Muscle of leg (tissue), 11 donors: ENCODE data around the gene IFIH1. TPM values are rescaled to one million over a fixed set of nuclear protein-coding genes. Genes with fewer than 3 reads are reported as not detected.
A peak's percentile ranks its signal among the peaks of the same experiment; 100 is the strongest.

Source experiments
- DNase-seq: peaks from one replicate; pipeline ENCODE4 v3.0.0; 2013
- H3K27ac ChIP-seq: one replicate; pipeline ENCODE4 v1.5.1; 2013; ENCODE audit warnings: mild to moderate bottlenecking, low read length, control low read depth
- H3K27me3 ChIP-seq: one replicate; pipeline ENCODE4 v1.6.1; 2013; ENCODE audit warnings: low read length; ENCODE audit not compliant: control insufficient read depth, insufficient read depth
- H3K36me3 ChIP-seq: one replicate; pipeline ENCODE4 v1.6.1; 2013; ENCODE audit warnings: low read length; ENCODE audit not compliant: control insufficient read depth, insufficient read depth
- H3K4me1 ChIP-seq: one replicate; pipeline ENCODE4 v1.6.1; 2013; ENCODE audit warnings: low read length; ENCODE audit not compliant: control insufficient read depth, insufficient read depth
- H3K4me3 ChIP-seq: one replicate; pipeline ENCODE4 v1.5.1; 2013; ENCODE audit warnings: low read length, control low read depth
- H3K9me3 ChIP-seq: replicated peaks from 2 replicates; pipeline ENCODE4 v1.6.1; 2013; ENCODE audit warnings: low read depth, low read length; ENCODE audit not compliant: control insufficient read depth
- WGBS: methylation state at CpG from one replicate; pipeline ENCODE4 v1.1.5; 2013; ENCODE audit warnings: missing lambda C conversion rate; ENCODE audit not compliant: insufficient coverage; 5-methylcytosine and 5-hydroxymethylcytosine counted together
- polyA plus RNA-seq, 8 donors: library from polyadenylated mRNA; unstranded; fragments of 120-200 nt; gene quantifications; one replicate each; pipeline versions ENCODE4 v1.2.1 to v1.2.3, GENCODE V29; 2013; ENCODE audit warnings: inconsistent platforms in 1 of 8, low replicate concordance in 1 of 8; ENCODE audit not compliant: insufficient read length in 8 of 8, insufficient read depth in 1 of 8
- total RNA-seq: library from RNA; stranded (reverse); fragments of 120-200 nt; gene quantifications from one replicate; pipeline ENCODE4 v1.2.4, GENCODE V29; 2013

The IFIH1 gene
- total and polyA plus RNA-seq, 9 donors = 2.0 to 3.9 (median 2.8) TPM

GRCh38 chr2:162258169-162258568 is 60.3 kb downstream of the IFIH1 start:
- H3K27me3 ChIP-seq = no peaks in the 10 kb centered on the region

GRCh38 chr2:162257425-162257824 is 61.1 kb downstream of the IFIH1 start:
- WGBS = no CpG with 5 or more reads among the region's 1 CpG

More at GRCh38 chr2:162258169-162258568, 60.3 kb downstream of the IFIH1 start:
- no peaks in the 10 kb centered on the region for H3K9me3 ChIP-seq
- H3K4me3 ChIP-seq = no peak overlapping the region
- no peak overlapping the region for H3K27ac ChIP-seq
- H3K4me1 ChIP-seq = peaks cover 4% of the 10 kb centered on the region
- no peak for DNase-seq
- no peaks in the 10 kb centered on the region for H3K36me3 ChIP-seq
- WGBS = 92% methylated on average over 1 of the region's 4 CpGs

DNA sequence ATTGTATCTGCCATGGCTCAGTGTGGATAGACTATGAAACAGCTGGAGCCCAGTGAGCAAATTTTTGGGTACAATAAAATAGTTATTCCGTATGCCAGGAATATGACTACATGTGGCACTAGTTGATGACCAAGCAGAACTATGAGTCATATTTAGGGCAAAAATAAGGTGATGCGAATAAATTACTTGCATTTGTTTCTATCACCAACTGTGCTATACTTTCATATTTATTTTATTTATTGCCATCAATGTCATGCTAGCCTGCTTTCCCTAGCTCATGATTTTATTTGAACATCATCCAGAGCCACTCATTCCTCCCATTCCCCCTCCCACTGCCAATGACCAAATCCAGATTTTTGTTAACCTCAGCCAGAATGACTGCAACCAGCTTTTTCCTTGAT is 61.9 kb downstream of the IFIH1 start:
- Histone ChIP-seq H3K27me3 (no peaks in the 10 kb centered on the region), H3K4me1 (peaks cover 3% of the 10 kb centered on the region), H3K36me3 (no peaks in the 10 kb centered on the region), H3K4me3 (no peak overlapping the region), H3K9me3 (no peaks in the 10 kb centered on the region), H3K27ac (no peak overlapping the region)
- no CpG with 5 or more reads among the region's 2 CpGs for WGBS
- peak; percentile 74 for DNase-seq

More at GRCh38 chr2:162257425-162257824, 61.1 kb downstream of the IFIH1 start:
- Histone ChIP-seq H3K36me3 (no peaks in the 10 kb centered on the region), H3K9me3 (no peaks in the 10 kb centered on the region), H3K27ac (no peak overlapping the region), H3K4me1 (peaks cover 4% of the 10 kb centered on the region), H3K4me3 (no peak overlapping the region), H3K27me3 (no peaks in the 10 kb centered on the region)
- no peak for DNase-seq

DNA sequence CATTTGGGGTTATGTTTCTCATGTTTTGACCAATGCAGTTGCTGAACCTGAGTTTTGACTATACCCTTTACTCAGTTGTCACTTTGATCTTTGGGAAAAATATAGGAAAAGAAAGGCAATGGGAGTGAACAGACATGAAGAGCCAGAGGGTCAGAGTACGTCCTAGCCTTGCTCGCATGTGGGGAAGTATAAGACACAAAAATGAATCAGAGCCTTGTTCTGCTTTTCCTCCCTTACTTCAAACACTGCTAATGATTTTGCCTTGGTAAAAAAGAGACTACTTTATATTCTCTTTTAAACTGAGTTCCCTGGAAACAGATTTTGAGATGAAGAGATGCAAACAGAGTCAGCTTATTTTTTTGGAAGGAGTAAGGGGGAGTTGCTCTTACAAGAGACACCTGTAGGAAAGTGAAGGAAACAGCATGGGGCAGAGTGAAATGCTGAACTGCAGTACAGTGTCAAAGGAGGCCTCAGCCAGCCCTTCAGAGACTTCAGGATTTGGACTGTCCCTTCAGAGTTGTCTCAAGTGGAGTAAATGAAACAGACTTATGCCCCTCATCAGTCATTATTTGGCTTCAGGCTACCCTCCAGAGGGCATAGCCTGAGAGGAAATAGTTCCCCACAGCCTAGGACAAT is 64.1 kb downstream of the IFIH1 start:
- Histone ChIP-seq H3K27me3 (no peaks in the 10 kb centered on the region), H3K36me3 (no peaks in the 10 kb centered on the region), H3K9me3 (peaks cover 3% of the 10 kb centered on the region), H3K27ac (no peak overlapping the region), H3K4me3 (no peak overlapping the region), H3K4me1 (no peaks in the 10 kb centered on the region)
- WGBS = no CpG with 5 or more reads among the region's 2 CpGs
- DNase-seq = no peak

DNA sequence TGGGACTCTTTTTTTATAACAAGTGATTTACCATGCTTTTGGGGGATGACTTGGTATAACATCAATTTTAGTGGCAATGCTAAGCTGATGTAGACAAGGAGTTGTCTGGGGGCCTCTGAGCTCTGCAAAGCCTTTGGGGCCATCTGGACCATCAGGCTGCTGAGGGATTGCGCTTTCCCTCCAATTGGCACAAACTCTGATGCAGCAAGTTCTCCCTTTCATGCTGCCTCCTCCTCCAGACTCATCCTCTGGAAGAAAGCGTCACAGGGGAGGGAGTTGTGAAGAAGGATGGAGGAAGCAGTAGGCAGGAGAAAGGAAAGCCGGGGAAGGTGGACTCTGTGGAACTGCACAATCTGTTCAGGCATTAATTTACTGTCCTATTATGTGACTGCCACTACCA is 65.0 kb downstream of the IFIH1 start:
- H3K4me1 ChIP-seq = no peaks in the 10 kb centered on the region
- no CpG with 5 or more reads among the region's 3 CpGs for WGBS
- peak; percentile 52 for DNase-seq
- no peaks in the 10 kb centered on the region for H3K36me3 ChIP-seq
- H3K27me3 ChIP-seq = no peaks in the 10 kb centered on the region
- H3K4me3 ChIP-seq = no peak overlapping the region
- H3K9me3 ChIP-seq = peaks cover 3% of the 10 kb centered on the region
- H3K27ac ChIP-seq = no peak overlapping the region

GRCh38 chr2:162252153-162252552 is 66.3 kb downstream of the IFIH1 start:
- no peaks in the 10 kb centered on the region for H3K27me3 ChIP-seq
- no CpG with 5 or more reads among the region's 2 CpGs for WGBS
- no peaks in the 10 kb centered on the region for H3K36me3 ChIP-seq
- no peak for DNase-seq
- no peak overlapping the region for H3K4me3 ChIP-seq
- no peak overlapping the region for H3K27ac ChIP-seq
- H3K9me3 ChIP-seq = peaks cover 3% of the 10 kb centered on the region
- H3K4me1 ChIP-seq = no peaks in the 10 kb centered on the region

GRCh38 chr2:162245781-162246180 is 72.7 kb downstream of the IFIH1 start:
- no peak overlapping the region for H3K4me3 ChIP-seq
- H3K4me1 ChIP-seq = peaks cover 7% of the 10 kb centered on the region
- H3K9me3 ChIP-seq = peaks cover 3% of the 10 kb centered on the region
- H3K36me3 ChIP-seq = no peaks in the 10 kb centered on the region
- H3K27ac ChIP-seq = no peak overlapping the region
- no peak for DNase-seq
- H3K27me3 ChIP-seq = no peaks in the 10 kb centered on the region

GRCh38 chr2:162245061-162245460 is 73.4 kb downstream of the IFIH1 start:
- WGBS = no CpG with 5 or more reads among the region's 1 CpG

DNA sequence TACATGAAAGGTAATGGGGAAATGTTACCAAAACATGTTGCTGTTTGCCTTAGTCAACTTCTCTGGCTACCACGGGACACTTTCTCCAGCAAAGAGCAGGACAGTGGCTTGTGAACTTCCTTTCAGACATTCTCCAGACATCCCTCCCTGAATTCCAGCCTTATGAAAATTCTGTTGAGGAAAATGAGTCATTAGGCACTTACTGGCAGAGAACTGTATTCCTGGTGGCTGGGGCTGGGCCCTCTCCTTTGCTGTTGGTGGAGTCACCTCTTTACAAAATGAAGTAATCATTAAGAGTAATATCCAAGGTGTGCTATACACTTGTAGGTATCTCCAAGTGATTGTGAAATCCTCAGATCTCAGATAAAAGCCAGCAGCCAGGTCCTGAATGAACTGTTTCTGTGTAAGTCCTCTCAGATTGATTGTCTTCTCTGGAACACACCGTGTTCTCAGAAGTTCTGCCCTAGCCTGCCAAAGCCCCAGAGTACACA is 73.9 kb downstream of the IFIH1 start:
- WGBS = no CpG with 5 or more reads among the region's 2 CpGs
- H3K4me1 ChIP-seq = peaks cover 9% of the 10 kb centered on the region
- H3K27me3 ChIP-seq = no peaks in the 10 kb centered on the region
- no peak overlapping the region for H3K4me3 ChIP-seq
- peak; percentile 61 for DNase-seq
- peak overlapping the region; percentile 90 for H3K27ac ChIP-seq
- H3K9me3 ChIP-seq = no peaks in the 10 kb centered on the region
- no peaks in the 10 kb centered on the region for H3K36me3 ChIP-seq

More at GRCh38 chr2:162245061-162245460, 73.4 kb downstream of the IFIH1 start:
- Histone ChIP-seq H3K36me3 (no peaks in the 10 kb centered on the region), H3K27ac (peak overlapping the region; percentile 90), H3K4me1 (peaks cover 9% of the 10 kb centered on the region), H3K9me3 (peaks cover 1% of the 10 kb centered on the region), H3K4me3 (no peak overlapping the region), H3K27me3 (no peaks in the 10 kb centered on the region)
- DNase-seq = peak; percentile 64

GRCh38 chr2:162243715-162244114 is 74.8 kb downstream of the IFIH1 start:
- peak overlapping the region; percentile 48 for H3K4me3 ChIP-seq
- peak overlapping the region; percentile 90 for H3K27ac ChIP-seq
- DNase-seq = no peak
- no peaks in the 10 kb centered on the region for H3K9me3 ChIP-seq
- no peaks in the 10 kb centered on the region for H3K27me3 ChIP-seq
- H3K4me1 ChIP-seq = peaks cover 9% of the 10 kb centered on the region
- H3K36me3 ChIP-seq = no peaks in the 10 kb centered on the region
- WGBS = no CpG with 5 or more reads among the region's 1 CpG
